GM21825 (cell line): ENCODE data around the gene ELAC1.
"Not testable (repeated sequence)": the region's sequence is repeated elsewhere in the genome, so short reads cannot be mapped to it uniquely, and the experiment has no call there.

Experiments
- ATAC-seq: cut with Tn5 transposase; IDR thresholded peaks from one replicate; pipeline ENCODE4 v1.9.1; 2021; ENCODE audit warnings: mild to moderate bottlenecking, moderate library complexity; ENCODE audit not compliant: unreplicated experiment

ELAC1 gene

DNA sequence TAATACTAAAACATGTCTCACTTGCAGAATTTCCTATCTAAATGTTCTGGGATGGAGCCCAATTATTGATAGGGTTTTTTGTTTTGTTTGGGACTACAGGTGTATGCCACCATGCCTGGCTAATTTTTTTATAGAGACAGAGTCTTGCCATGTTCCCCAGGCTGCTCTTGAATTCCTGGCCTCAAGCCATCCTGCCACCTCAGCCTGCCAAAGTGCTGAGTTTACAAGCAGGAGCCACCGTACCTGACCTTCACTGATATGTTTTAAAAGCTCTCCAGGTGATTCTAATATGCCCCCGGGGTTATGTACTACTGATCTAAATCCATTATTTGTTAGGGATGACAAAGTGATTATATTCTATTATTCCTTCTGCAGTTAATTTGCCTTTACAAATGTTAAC lies 2.2 kb downstream of the ELAC1 start:
- no peak for ATAC-seq

DNA sequence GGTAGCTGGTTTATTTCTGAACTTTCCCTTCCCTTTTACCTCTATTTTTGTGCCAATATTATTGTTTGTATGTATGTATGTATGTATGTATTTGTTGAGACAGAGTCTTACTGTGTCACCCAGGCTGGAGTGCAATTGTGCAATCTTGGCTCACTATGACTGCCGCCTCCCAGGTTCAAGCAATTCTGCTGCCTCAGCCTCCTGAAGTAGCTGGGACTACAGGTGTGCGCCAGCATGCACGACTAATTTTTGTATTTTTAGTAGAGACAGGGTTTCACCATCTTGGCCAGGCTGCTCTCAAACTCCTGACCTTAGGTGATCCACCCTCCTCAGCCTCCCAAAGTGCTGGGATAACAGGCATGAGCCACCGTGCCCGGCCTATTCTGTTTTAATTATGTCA lies 4.6 kb downstream of the ELAC1 start:
- not testable (repeated sequence) for ATAC-seq

DNA sequence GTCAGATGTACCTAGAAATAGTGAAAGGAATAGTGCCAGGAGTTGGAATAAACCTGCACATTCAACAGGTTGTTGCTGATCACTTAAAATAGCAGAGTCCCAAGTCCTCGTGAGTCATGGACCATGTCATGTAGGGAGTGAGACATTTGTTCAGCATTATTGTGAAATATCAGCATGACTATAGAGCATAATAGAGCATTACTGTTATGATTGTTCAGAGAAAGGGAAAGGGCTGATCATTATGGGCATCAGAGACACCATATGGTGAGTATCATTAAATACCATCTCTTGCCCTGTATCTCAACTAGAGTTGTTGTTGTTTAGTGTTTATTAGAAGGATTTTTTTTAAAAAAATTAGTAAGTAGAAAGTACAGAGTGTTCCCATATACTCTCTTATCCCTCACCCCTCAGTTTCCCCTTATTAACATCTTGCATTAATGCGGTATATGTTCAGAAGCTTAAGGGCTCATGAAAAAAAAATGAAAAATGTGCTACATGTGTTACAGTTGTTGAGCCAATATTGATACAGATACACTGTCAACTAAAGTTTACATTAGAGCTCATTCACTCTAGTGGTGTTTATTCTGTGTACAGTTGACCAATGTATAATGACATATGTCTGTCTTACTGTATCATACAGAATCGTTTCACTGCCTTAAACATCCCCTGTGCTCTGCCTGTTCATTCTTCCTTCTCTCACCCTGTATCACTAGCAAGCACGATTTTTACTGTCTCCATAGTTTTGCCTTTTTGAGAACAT lies 5.7 kb downstream of the ELAC1 start:
- ATAC-seq: no peak

DNA sequence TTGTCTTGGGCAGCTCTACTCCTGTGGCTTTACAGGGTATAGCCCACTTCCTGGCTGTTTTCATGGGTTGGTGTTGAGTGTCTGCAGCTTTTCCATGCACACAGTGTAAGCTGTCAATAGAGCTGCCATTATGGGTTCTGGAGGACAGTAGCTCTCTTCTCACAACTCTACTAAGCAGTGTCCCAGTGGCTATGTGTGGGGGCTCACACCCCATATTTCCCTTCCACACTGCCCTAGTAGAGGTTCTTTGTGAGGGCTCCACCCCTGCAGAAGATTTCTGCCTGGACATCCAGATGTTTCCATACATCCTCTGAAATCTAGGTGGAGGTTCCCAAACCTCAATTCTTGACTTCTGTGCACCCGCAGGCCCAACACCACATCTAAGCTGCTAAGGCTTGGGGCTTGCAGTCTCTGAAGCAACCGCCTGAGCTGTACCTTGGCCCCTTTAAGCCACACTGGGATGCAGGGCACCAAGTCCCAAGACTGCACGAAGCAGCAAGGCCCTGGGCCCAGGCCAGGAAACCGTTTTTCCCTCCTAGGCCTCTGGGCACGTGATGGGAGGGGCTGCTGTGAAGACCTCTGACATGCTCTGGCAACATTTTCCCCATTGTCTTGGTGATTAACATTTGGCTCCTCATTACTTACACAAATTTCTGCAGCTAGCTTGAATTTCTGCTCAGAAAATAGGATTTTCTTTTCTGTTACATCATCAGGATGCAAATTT lies 9.4 kb downstream of the ELAC1 start:
- ATAC-seq: no peak

DNA sequence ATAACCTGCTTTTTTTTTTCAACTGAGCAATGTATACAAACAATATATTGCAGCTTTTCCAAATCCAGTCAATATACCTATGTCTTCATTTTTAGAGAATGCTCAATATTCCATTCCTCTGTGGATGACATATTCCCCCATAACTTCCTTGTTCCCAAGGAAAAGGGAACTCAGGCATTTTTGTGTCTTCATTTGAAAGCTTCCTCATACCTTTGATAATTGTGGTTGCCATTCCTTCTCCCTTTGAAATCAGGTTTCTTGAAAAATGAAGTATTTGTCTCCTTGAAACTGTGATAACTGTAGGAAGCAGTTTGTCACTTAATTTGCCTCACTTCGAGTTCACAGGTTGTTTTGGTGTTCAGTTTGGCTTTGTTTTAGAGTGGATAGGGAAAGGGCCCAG lies 13.5 kb downstream of the ELAC1 start:
- no peak for ATAC-seq

DNA sequence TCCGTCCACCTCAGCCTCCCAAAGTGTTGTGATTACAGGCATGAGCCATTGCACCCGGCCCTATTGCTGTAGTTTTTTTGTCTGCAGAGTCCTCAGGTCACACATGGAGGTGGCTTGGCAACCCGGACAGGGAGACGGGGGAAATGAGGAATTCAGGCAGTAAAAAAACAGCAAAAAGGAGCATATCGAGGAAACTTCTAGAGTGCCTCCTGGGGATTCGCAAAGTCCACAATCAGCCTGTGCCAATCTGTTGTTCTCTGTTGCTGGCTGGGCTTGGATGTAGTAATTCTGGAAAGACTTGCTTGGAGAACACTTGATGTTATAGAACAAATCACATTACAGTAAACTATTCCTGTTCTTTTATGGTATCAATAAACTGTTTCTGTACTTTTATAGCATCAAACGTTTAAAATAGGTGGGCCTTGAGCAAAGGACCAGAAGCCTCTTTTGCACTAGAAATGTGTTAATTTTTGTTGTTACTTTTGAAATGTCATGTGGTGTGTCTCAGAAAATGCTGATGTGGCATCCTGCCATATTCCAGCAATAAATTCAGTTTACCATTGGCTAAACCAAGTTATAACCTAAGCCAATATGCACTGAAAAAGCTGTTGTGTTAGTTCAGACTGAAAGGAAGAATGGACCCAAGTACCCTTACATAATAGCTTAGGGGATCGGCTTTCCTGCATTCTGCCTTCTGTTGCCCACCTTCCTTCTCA lies 14.4 kb downstream of the ELAC1 start:
- ATAC-seq: no peak

DNA sequence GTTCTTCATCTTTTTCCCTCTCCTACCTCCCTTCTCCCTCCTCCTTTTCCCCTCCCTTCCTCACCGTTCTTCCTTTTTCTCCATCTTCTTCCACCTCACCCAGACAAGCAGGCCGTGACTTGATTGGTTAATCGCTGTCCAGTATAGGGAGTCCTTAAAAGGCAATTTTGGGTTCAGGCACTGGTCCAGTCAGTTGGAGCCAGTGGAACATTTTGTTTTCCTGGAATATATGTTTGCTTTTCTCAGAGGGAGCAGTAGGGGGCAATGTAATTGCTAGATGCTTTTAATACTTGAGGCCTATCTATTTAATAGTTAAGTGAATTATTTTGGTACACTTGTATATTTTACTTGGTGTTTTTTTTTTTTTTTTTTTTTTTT lies 15.0 kb downstream of the ELAC1 start:
- no peak for ATAC-seq

DNA sequence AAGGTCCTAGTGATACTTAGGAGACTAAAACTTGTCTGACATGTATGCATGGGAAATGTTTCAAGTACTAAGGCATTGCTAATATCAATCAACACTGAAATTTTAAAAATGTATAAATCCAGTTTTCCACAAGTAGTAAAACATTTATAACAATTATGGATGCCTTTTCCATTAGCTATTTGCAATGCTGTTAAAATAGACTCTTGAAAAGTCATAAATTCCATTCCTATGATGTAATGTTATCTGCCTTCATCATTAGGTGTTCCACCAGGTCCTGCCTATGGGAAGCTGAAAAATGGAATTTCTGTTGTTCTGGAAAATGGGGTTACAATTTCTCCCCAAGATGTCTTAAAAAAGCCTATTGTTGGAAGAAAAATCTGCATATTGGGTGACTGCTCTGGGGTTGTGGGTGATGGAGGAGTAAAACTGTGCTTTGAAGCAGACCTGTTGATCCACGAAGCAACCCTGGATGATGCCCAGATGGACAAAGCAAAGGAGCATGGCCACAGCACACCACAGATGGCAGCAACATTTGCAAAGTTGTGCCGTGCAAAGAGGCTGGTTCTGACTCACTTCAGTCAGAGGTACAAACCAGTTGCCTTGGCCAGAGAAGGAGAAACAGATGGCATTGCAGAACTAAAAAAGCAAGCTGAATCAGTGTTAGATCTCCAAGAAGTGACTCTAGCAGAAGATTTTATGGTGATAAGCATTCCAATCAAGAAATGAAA lies 18.7 kb downstream of the ELAC1 start:
- no peak for ATAC-seq

DNA sequence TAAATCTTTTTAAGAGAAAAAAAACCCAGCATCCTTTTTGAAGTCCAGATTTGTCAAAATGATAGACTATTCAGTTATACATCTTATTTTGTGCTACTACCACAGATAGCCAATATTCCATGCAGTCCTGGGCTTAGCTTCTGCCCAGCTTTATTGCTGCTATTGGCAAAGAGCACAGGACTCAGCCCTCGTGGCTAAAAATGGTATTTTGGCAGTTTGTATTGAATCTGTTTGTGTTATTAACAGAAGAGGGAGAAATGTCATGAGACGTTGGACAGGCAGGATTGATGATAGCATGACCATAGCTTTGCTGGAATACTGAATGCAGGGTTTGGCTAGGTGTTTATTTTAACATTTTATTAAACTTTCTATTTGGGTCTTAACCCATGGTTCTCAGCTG lies 19.4 kb downstream of the ELAC1 start:
- ATAC-seq: no peak

DNA sequence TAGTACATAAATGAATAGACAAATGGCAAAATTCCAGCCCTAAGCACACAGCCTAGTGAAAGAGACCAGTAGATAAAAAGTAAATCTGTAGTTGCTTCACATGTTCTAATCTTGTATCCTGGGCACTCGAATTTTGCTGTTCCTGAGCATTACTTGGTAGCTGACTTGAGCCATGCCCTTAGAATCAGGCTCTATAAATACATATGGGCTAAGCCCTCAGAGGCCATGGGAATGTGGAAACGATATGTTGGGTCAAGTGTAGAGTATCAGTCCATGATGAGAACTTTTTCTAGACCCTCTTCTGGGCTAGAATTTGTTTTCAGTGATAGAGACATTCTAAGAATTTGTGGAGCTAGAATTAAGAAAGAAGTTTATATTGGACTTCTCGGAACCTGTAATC lies 21.9 kb downstream of the ELAC1 start:
- no peak for ATAC-seq

DNA sequence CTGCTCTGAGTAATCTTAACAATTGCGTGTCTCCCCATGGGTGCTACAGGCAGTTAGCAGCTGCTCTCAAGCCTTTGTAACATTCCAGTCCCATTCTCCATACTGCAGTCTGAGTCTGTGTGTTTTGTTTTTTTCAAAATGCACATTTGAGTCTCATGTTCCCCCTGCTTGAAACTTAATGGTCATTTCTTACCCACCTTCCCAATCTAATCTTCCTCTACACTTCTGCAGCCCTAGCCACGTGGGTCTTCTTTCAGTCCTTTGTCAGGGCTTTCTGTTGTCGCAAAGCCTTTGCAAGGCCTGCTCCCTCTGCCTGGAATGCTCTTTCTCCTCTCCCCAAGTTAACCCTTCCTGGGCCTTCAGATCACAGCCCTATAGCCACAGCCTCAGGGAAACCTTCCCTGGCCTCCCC lies 24.5 kb downstream of the ELAC1 start:
- no peak for ATAC-seq

DNA sequence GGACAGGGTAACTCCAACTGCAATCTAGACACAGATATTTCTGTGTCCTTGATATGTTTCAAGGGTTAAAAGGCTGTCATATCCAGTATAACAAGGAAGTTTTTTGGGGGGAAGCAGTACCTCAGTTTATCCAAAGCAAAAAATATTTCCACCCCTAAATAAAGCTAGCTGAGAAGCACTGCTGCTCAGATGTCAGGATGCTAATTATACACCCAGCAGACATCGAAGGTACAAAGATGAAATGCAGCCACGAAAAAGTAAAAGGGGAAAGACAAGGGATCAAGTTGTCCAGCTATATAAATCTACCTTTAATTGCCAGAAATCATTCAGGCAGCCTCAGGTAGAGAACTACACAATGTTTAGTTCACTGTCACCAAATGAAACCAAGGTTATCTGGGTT lies 26.2 kb downstream of the ELAC1 start:
- no peak for ATAC-seq

DNA sequence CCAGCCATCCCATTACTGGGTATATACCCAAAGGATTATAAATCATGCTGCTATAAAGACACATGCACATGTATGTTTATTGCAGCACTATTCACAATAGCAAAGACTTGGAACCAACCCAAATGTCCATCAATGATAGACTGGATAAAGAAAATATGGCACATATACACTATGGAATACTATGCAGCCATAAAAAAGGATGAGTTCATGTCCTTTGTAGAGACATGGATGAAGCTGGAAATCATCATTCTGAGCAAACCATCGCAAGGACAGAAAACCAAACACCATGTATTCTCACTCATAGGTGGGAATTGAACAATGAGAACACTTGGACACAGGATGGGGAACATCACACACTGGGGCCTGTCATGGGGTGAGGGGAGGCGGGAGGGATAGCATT lies 35.3 kb downstream of the ELAC1 start:
- ATAC-seq: not testable (repeated sequence)

DNA sequence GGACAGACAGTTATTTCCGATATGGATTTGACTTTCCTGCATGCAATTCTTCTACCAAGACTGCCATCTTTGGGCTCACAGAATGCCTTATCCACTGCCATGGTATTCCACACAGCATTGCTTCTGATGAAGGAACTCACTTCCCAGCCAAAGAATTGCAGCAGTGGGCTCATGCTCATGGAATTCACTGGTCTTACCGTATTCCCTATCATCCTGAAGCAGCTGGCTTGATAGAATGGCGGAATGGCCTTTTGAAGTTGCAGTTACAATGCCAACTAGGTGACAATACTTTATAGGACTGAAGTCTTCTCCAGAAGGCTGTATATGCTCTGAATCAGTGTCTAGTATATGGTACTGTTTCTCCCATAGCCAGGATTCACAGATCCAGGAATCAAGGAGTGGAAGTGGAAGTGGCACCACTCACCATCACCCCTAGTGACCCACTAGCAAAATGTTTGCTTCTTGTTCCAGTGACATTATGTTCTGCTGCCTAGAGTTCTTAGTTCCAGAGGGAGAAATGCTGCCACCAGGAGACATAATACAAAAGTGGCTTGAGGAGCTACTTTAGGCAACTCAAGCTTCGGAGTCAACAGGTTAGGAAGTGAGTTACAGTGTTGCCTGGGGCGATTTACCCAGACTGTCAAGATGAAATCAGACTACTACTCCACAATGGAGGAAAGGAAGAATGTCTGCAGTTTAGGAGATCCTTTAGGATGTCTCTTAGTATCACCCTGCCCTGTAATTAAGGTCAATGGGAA lies 38.4 kb downstream of the ELAC1 start:
- ATAC-seq: no peak

DNA sequence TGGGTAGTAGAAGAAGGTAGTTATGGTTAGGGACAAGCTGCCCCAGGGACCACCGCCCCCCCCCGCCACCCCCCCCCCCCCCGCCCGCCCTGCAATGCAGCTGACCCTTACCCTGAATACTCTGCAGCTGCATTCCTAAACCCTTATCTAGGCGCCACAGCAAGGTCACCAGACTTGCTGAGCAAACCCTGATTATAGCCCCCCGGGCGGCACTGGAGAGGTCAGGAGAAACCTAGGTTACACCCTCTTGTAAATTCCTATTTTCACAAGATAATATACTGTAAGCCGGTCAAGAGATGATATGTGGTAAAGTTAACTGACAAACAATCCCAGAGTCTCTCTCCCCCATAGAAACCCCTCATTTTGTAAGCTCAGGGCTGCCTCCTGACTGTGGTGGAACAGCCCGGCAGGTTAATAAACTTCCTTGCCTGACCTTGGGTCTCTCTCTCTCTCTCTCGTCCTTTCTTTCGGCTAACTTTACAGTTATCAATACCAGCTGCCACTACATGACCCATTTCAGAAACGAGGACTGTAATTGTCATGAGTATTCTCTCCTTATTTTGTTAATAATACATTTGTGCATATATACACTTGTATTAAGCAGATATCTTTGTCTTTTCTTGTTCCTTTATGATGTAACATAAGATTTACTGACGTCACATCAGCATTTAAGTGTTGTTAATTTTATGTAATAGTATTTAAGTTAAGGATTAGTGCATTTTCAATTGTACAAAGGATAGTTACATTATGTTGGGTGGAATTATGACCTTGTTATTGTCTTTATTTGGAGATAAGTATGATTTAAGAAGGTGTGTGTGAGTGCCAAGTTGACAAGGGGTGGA lies 39.3 kb downstream of the ELAC1 start:
- no peak for ATAC-seq

DNA sequence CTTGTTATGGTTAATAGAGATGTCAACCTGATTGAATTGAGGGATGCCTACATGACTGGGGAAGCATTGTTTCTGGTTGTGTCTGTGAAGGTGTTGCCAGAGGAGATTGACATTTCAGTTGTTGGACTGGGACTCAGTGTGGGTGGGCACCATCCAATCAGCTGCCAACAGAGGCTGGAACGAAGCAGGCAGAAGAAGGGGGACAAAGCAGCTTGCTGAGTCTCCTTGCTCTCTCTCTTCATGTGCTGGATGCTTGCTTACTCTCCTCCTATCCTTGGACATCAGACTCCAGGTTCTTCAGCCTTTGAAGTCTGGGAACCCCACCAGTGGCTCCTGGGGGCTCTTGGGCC lies 39.9 kb downstream of the ELAC1 start:
- no peak for ATAC-seq

DNA sequence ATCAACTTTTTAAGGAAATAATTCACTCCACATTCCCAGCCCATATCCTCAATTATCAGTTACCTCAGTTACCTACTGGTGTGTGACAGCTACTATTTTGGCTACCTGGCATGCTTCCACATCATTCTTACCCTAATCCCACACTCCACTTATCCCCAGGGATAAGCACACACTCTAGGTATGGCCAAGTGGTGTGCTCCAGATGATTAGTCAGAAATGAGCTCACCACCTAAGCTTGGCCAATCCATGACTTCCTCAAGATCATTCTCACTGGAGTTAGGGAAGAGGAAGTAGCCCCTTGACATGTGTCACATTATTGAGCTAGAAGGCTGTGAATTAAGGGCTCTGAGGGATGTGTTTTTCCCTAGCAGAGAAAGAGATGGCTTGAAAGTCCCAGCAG lies 41.2 kb downstream of the ELAC1 start:
- no peak for ATAC-seq

DNA sequence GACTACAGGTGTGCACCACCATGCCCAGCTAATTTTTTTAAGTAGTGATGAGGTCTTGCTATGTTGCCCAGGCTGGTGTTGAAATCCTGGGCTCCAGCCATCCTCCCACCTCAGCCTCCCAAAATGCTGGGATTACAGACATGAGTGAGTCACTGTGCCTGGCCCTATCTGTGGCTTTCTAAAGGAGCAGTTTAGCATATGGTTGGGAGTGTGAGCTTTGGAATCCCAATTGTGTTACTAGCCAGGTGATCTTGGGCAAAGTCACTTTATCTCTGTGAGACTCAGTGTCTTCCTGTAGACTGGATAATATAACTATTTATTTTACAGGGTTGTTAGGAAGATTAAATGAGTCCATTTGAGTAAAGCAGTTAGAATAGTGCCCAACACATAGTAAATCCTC lies 42.4 kb downstream of the ELAC1 start:
- no peak for ATAC-seq

DNA sequence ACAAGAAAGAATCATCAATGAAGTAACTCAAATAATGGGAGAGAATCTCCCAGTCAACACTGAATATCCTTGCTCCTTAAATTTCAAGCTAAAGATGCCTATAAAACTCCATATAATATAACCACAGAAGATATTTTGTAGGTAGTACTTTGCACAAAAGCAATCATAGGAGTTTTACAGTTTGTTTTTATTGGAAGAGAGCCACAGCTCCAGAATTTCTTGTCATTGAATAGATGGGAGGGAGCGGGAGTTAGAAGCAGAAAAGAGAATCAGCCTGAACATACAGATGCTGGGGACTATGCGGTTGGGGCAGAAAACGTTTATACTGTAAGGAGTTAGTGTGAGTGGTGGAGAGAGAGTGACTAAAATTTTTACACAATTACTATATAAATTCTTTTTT lies 43.9 kb downstream of the ELAC1 start:
- ATAC-seq: no peak

DNA sequence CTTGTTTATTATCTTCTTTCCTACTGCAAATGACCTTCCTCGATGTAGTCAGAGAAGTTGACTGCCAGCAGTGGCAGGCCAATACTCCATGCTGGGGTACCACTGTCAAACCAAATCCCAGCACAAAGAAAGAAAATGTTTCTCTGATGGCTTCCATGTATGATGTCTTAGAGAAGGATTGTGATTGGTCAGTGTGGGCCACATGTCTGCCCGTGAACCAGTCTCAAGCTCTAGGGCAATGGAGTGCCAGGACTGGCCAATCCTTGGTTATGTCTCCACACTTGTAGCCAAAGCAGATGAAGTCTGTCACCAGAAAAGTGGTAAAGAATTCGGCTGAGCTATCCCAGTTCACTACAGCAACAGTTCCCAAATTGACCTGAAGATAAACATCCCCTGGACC lies 44.6 kb downstream of the ELAC1 start:
- ATAC-seq: no peak
